ENCODE measurements around the gene OTUB2.

Gene OTUB2

GRCh38 chr14:94037954-94038353, 11.8 kb downstream of the OTUB2 start:
- Histone ChIP-seq H3K4me2 (ENCODE audit: low read length) (no peak overlapping the region), H3K9me3 (replicated peaks; ENCODE audit: low read length) (no peaks in the 10 kb centered on the region), H3K4me1 (ENCODE audit: control insufficient read depth, insufficient read depth, low read length) (peaks cover 14% of the 10 kb centered on the region), H3K9ac (ENCODE audit: low read depth, low read length) (no peak overlapping the region), H3K36me3 (ENCODE audit: insufficient read depth, low read length) (no peaks in the 10 kb centered on the region), H3K27me3 (ENCODE audit: control insufficient read depth, insufficient read depth, low read length) (no peaks in the 10 kb centered on the region), H3K4me3 (ENCODE audit: low read length) (no peak overlapping the region)

- H3K4me3 ChIP-seq (ENCODE audit: low read length) = no peak overlapping the region
- no peaks in the 10 kb centered on the region for H3K36me3 ChIP-seq (ENCODE audit: insufficient read depth, low read length)
- H3K9ac ChIP-seq (ENCODE audit: low read depth, low read length) = no peak overlapping the region
- peaks cover 14% of the 10 kb centered on the region for H3K4me1 ChIP-seq (ENCODE audit: control insufficient read depth, insufficient read depth, low read length)
- no peak overlapping the region for H3K4me2 ChIP-seq (ENCODE audit: low read length)
- H3K27me3 ChIP-seq (ENCODE audit: control insufficient read depth, insufficient read depth, low read length) = no peaks in the 10 kb centered on the region
- no peaks in the 10 kb centered on the region for H3K9me3 ChIP-seq (replicated peaks; ENCODE audit: low read length)
Observed at GRCh38 chr14:94038510-94038909, 12.4 kb downstream of the OTUB2 start.

GRCh38 chr14:94038921-94039629, 12.9 kb downstream of the OTUB2 start:
- H3K9ac ChIP-seq (ENCODE audit: low read depth, low read length) = no peak overlapping the region
- no peaks in the 10 kb centered on the region for H3K36me3 ChIP-seq (ENCODE audit: insufficient read depth, low read length)
- H3K27me3 ChIP-seq (ENCODE audit: control insufficient read depth, insufficient read depth, low read length) = no peaks in the 10 kb centered on the region
- no peak overlapping the region for H3K4me2 ChIP-seq (ENCODE audit: low read length)
- no peaks in the 10 kb centered on the region for H3K9me3 ChIP-seq (replicated peaks; ENCODE audit: low read length)
- H3K4me1 ChIP-seq (ENCODE audit: control insufficient read depth, insufficient read depth, low read length) = peaks cover 14% of the 10 kb centered on the region
- H3K4me3 ChIP-seq (ENCODE audit: low read length) = no peak overlapping the region

GRCh38 chr14:94040247-94040646, 14.1 kb downstream of the OTUB2 start:
- Histone ChIP-seq H3K9me3 (replicated peaks; ENCODE audit: low read length) (no peaks in the 10 kb centered on the region), H3K9ac (ENCODE audit: low read depth, low read length) (no peak overlapping the region), H3K4me3 (ENCODE audit: low read length) (no peak overlapping the region), H3K4me1 (ENCODE audit: control insufficient read depth, insufficient read depth, low read length) (peaks cover 14% of the 10 kb centered on the region), H3K4me2 (ENCODE audit: low read length) (no peak overlapping the region), H3K36me3 (ENCODE audit: insufficient read depth, low read length) (peaks cover 9% of the 10 kb centered on the region), H3K27me3 (ENCODE audit: control insufficient read depth, insufficient read depth, low read length) (no peaks in the 10 kb centered on the region)

DNA sequence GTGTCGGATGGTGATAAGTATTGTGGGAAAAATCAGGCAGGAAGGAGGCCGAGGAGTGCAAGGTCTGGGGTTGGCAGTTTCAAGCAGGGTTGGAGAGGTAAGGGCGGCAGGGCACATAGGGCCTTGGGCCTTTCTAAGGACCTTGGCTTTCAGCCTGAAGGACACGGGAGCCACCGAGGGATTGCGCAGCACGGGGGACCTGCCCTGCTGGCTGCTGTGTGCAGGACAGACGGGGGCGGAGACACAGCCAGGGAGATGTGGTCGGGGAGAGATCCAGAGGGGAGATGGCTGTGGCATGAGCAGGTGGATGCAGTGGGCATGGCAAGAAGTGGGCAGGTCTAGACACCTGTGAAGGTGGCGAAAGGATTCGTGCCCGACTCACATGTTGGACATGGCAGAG, 14.7 kb downstream of the OTUB2 start:
- Histone ChIP-seq H3K9ac (ENCODE audit: low read depth, low read length) (no peak overlapping the region), H3K4me2 (ENCODE audit: low read length) (no peak overlapping the region)

GRCh38 chr14:94041551-94042346, 15.6 kb downstream of the OTUB2 start:
- H3K9ac ChIP-seq (ENCODE audit: low read depth, low read length) = no peak overlapping the region
- H3K4me1 ChIP-seq (ENCODE audit: control insufficient read depth, insufficient read depth, low read length) = peaks cover 14% of the 10 kb centered on the region
- H3K27me3 ChIP-seq (ENCODE audit: control insufficient read depth, insufficient read depth, low read length) = no peaks in the 10 kb centered on the region
- no peaks in the 10 kb centered on the region for H3K9me3 ChIP-seq (replicated peaks; ENCODE audit: low read length)
- H3K4me2 ChIP-seq (ENCODE audit: low read length) = peak overlapping the region; percentile 21
- peaks cover 24% of the 10 kb centered on the region for H3K36me3 ChIP-seq (ENCODE audit: insufficient read depth, low read length)
- H3K4me3 ChIP-seq (ENCODE audit: low read length) = no peak overlapping the region

More for the DNA sequence above, 14.7 kb downstream of the OTUB2 start:
- Histone ChIP-seq H3K36me3 (ENCODE audit: insufficient read depth, low read length) (peaks cover 15% of the 10 kb centered on the region), H3K9me3 (replicated peaks; ENCODE audit: low read length) (no peaks in the 10 kb centered on the region), H3K4me1 (ENCODE audit: control insufficient read depth, insufficient read depth, low read length) (peaks cover 14% of the 10 kb centered on the region), H3K27me3 (ENCODE audit: control insufficient read depth, insufficient read depth, low read length) (no peaks in the 10 kb centered on the region), H3K4me3 (ENCODE audit: low read length) (no peak overlapping the region)

- H3K36me3 ChIP-seq (ENCODE audit: insufficient read depth, low read length) = peaks cover 32% of the 10 kb centered on the region
- H3K27me3 ChIP-seq (ENCODE audit: control insufficient read depth, insufficient read depth, low read length) = no peaks in the 10 kb centered on the region
- H3K9ac ChIP-seq (ENCODE audit: low read depth, low read length) = no peak overlapping the region
- H3K4me3 ChIP-seq (ENCODE audit: low read length) = no peak overlapping the region
- peaks cover 14% of the 10 kb centered on the region for H3K4me1 ChIP-seq (ENCODE audit: control insufficient read depth, insufficient read depth, low read length)
- no peaks in the 10 kb centered on the region for H3K9me3 ChIP-seq (replicated peaks; ENCODE audit: low read length)
- peak overlapping the region; percentile 21 for H3K4me2 ChIP-seq (ENCODE audit: low read length)
Observed at GRCh38 chr14:94042433-94043091, 16.4 kb downstream of the OTUB2 start.

GRCh38 chr14:94043111-94043755, 17.1 kb downstream of the OTUB2 start:
- Histone ChIP-seq H3K4me1 (ENCODE audit: control insufficient read depth, insufficient read depth, low read length) (peaks cover 14% of the 10 kb centered on the region), H3K36me3 (ENCODE audit: insufficient read depth, low read length) (peaks cover 39% of the 10 kb centered on the region), H3K27me3 (ENCODE audit: control insufficient read depth, insufficient read depth, low read length) (no peaks in the 10 kb centered on the region), H3K9ac (ENCODE audit: low read depth, low read length) (no peak overlapping the region), H3K4me3 (ENCODE audit: low read length) (no peak overlapping the region), H3K4me2 (ENCODE audit: low read length) (no peak overlapping the region), H3K9me3 (replicated peaks; ENCODE audit: low read length) (no peaks in the 10 kb centered on the region)

DNA sequence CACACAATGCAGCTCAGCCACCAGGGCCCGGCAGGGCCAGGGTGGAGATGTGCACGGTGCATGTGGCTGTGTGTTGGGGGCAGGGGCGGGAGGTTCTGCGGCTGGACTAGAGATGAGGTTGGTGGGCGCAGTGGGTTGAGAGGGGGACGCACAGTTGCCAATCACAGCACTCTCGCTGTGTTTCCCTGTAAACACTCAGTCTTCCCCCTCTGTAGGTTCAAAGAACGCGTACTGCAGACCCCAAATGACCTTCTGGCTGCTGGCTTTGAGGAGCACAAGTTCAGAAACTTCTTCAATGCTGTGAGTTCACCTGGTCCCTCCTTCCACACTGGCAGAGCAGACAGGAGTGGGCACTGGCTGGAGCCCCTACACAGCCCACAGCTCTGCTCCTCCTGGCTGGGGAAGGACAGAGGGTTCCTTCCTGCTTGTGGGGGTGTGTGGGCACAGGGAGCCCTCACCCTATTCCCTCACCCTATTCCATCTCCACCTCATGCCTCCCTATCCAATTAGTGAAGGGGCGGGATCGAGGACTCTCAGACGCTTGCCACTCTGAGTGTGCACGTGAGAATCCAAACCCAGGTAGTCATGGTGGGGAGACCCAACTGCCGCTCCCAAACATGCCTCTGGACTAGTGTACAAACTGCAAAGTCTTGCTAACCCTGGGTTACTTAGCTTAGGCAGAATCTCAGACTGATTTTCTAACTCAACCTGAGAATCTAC, 17.8 kb downstream of the OTUB2 start:
- Histone ChIP-seq H3K9ac (ENCODE audit: low read depth, low read length) (no peak overlapping the region), H3K27me3 (ENCODE audit: control insufficient read depth, insufficient read depth, low read length) (no peaks in the 10 kb centered on the region), H3K36me3 (ENCODE audit: insufficient read depth, low read length) (peaks cover 45% of the 10 kb centered on the region)

GRCh38 chr14:94044476-94045091, 18.4 kb downstream of the OTUB2 start:
- no peak overlapping the region for H3K4me2 ChIP-seq (ENCODE audit: low read length)
- H3K4me3 ChIP-seq (ENCODE audit: low read length) = no peak overlapping the region
- no peaks in the 10 kb centered on the region for H3K27me3 ChIP-seq (ENCODE audit: control insufficient read depth, insufficient read depth, low read length)
- H3K9ac ChIP-seq (ENCODE audit: low read depth, low read length) = no peak overlapping the region
- peaks cover 14% of the 10 kb centered on the region for H3K4me1 ChIP-seq (ENCODE audit: control insufficient read depth, insufficient read depth, low read length)
- peaks cover 52% of the 10 kb centered on the region for H3K36me3 ChIP-seq (ENCODE audit: insufficient read depth, low read length)
- H3K9me3 ChIP-seq (replicated peaks; ENCODE audit: low read length) = no peaks in the 10 kb centered on the region

More for the DNA sequence above, 17.8 kb downstream of the OTUB2 start:
- Histone ChIP-seq H3K4me1 (ENCODE audit: control insufficient read depth, insufficient read depth, low read length) (peaks cover 14% of the 10 kb centered on the region), H3K9me3 (replicated peaks; ENCODE audit: low read length) (no peaks in the 10 kb centered on the region), H3K4me2 (ENCODE audit: low read length) (no peak overlapping the region), H3K4me3 (ENCODE audit: low read length) (no peak overlapping the region)

All from skeletal muscle satellite cell (primary cell).